Measurements from ENCODE around the gene UBE2E3. TPM values are rescaled to one million over a fixed set of nuclear protein-coding genes. Genes with fewer than 3 reads are reported as not detected.

UBE2E3 gene
- total and polyA plus RNA-seq, 2 of the 4 experiments (the other 2 are of a cell fraction) = 106 to 114 TPM

DNA sequence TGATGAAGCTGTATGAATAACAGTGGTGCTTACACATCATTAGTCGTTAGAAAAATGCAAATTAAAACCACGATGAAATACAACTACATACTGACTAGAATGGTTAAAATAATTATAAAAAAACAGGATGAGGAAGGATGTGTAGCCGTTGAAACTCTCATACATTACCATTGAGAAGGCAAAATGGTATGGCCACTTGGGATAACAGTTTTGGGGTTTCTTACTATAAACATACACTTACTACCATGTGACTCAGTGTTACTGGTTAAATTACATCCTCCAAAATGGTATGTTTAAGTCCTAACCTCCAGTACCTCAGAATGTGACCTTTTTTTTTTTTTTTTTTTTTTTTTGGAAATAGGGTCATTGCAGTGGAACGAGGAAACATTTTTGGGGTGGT lies 58.4 kb downstream of the UBE2E3 start:
- Histone ChIP-seq H4K20me1 (ENCODE audit: insufficient read depth, low read length) (peaks cover 17% of the 10 kb centered on the region; the same call in 1 of the 2 replicates), H4K8ac (ENCODE audit: low read depth in 2 of 2, low read length in 2 of 2) (no peak overlapping the region), H2BK20ac (ENCODE audit: low read depth, low read length) (no peak overlapping the region), H3K4me2 (ENCODE audit: low read depth, low read length) (no peak overlapping the region), H3K79me1 (ENCODE audit: low read depth in 1 of 2, low read length in 2 of 2) (peaks cover 13 to 46% of the 10 kb centered on the region in 2 experiments), H2AFZ (replicated peaks; ENCODE audit: low read length, poor library complexity) (no peak overlapping the region), H3K9me1 (ENCODE audit: insufficient read depth, low read length) (peaks cover 9% of the 10 kb centered on the region), H3K9me3 (ENCODE audit: control insufficient read depth, insufficient read depth, low read length) (no peaks in the 10 kb centered on the region), H4K5ac (ENCODE audit: low read depth, low read length) (no peak overlapping the region), H3K4me1 (ENCODE audit: control insufficient read depth, insufficient read depth, low read length) (peaks cover 5% of the 10 kb centered on the region), H2BK120ac (ENCODE audit: low read depth, low read length) (no peak overlapping the region), H3K14ac (replicated peaks; ENCODE audit: low read depth, low read length) (no peak overlapping the region), H3K27ac (ENCODE audit: insufficient read depth, low read length) (no peak overlapping the region), H4K91ac (ENCODE audit: insufficient read depth, low read depth, low read length) (no peak overlapping the region), H3K4me3 (ENCODE audit: insufficient read depth, low read depth, low read length) (no peak overlapping the region), H3K4ac (ENCODE audit: low read depth, low read length) (no peak overlapping the region), H3K36me3 (ENCODE audit: control insufficient read depth, insufficient read depth, low read length) (no peaks in the 10 kb centered on the region), H3K23ac (ENCODE audit: low read depth, low read length) (no peak overlapping the region), H2AK9ac (replicated peaks; ENCODE audit: low read depth, low read length, poor library complexity) (no peak overlapping the region), H2AK5ac (ENCODE audit: low read depth, low read length) (no peak overlapping the region), H3K9ac (ENCODE audit: low read depth, low read length) (no peak overlapping the region), H2BK15ac (ENCODE audit: low read depth, low read length) (no peak overlapping the region), H2BK5ac (ENCODE audit: low read depth, low read length, poor library complexity, severe bottlenecking) (peak overlapping the region; percentile 89), H3K27me3 (ENCODE audit: control insufficient read depth, insufficient read depth, low read length) (no peaks in the 10 kb centered on the region), H3K18ac (ENCODE audit: low read depth, low read length) (no peak overlapping the region), H3K56ac (ENCODE audit: extremely low read depth, insufficient read depth, low read length) (no peak overlapping the region)
- ATAC-seq (ENCODE audit: low read depth) (no peak; the same call in 1 of the 2 replicates), DNase-seq (peak; percentile 72)
- POLR2A ChIA-PET (ENCODE audit: unreplicated experiment) = no interaction called here
- no CpG with 5 or more reads among the region's 4 CpGs for WGBS, 2 experiments (ENCODE audit: extremely low coverage in 2 of 2, insufficient read length in 1 of 2)
- in situ Hi-C loops (cut with MboI; ENCODE audit: low sequenced_read_pairs) (no loop called here), intact Hi-C loops (cut with micrococcal nuclease) (no loop called here), dilution Hi-C loops (cut with HindIII; ENCODE audit: low sequenced_read_pairs, unreplicated experiment) (no loop called here)
- BruUV-seq (replicated peaks) = no TSS peak
- TF ChIP-seq RAD21 (IDR thresholded peaks at IDR 0.05; ENCODE audit: low read length) (no peak), CEBPB (IDR thresholded peaks at IDR 0.05; ENCODE audit: low read depth, low read length) (no peak), CHD1 (IDR thresholded peaks at IDR 0.05; ENCODE audit: low read depth, low read length) (no peak), FOS (IDR thresholded peaks at IDR 0.05; ENCODE audit: low read depth, low read length) (no peak), POLR2A (IDR thresholded peaks at IDR 0.05; ENCODE audit: low read depth, low read length) (no peak), RFX5 (IDR thresholded peaks at IDR 0.05; ENCODE audit: low read depth, low read length) (no peak), NFE2L2 (IDR thresholded peaks at IDR 0.05; ENCODE audit: low read depth, low read length) (no peak), MAZ (IDR thresholded peaks at IDR 0.05; ENCODE audit: borderline replicate concordance, low read depth, low read length) (no peak), CTCF (conservative IDR thresholded peaks at IDR 0.05; ENCODE audit: low read depth, low read length) (no peak), SMC3 (IDR thresholded peaks at IDR 0.05; ENCODE audit: low read depth, low read length) (no peak), RCOR1 (IDR thresholded peaks at IDR 0.05; ENCODE audit: insufficient replicate concordance, low read length) (no peak), MAFK (IDR thresholded peaks at IDR 0.05; ENCODE audit: low read depth, low read length) (no peak), BHLHE40 (IDR thresholded peaks at IDR 0.05; ENCODE audit: low read depth, low read length) (no peak), MXI1 (IDR thresholded peaks at IDR 0.05; ENCODE audit: borderline replicate concordance, low read depth, low read length) (no peak)
- TF ChIP-seq, protein P1, sequence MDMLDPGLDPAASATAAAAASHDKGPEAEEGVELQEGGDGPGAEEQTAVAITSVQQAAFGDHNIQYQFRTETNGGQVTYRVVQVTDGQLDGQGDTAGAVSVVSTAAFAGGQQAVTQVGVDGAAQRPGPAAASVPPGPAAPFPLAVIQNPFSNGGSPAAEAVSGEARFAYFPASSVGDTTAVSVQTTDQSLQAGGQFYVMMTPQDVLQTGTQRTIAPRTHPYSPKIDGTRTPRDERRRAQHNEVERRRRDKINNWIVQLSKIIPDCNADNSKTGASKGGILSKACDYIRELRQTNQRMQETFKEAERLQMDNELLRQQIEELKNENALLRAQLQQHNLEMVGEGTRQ (IDR thresholded peaks at IDR 0.05; ENCODE audit: low read depth, low read length) = no peak
- CTCF ChIA-PET = no interaction called here
